ENCODE data around the gene GPA33.

GPA33 gene

DNA sequence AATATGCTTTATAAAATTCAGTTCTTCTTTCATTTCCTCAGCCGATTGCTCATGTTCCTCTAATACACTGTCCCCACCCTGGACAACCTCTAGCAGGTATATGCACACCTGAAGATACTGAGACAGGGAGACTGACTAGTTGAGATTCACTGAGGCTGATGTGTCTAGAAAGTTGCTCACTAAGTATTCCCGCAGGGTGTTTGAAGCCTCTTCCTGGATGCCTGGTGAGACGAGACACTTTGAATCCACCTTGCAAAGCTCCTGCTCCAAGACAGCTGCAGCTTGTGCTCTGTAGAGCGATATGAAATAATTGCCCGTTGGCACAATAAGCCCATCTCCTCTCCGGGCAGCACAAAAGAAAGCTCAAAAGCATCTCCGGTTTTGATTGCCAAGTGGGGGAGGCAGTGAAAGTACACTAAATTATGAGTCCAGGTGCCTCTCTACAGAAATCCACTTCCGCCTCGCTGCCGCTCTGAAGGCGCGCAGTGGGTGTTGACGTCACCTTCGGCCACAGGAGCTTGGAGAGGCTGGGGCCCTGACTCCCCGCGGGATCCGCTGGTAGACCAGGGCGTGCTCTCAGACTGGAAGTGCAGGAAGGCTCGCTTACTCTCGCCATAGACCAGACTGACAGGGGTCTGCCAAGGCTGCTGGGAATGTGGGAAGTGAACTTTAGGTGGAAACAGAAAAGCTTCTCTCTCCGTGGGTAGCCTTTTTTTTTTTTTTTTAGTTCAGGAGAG lies 46.3 kb downstream of the GPA33 start:
- TF ChIP-seq CEBPB (IDR thresholded peaks at IDR 0.05) (no peak), MAX (IDR thresholded peaks at IDR 0.05) (0 out of 2 replicates have a peak, but pooled peaks have one; percentile 22), TCF12 (IDR thresholded peaks at IDR 0.05; ENCODE audit: low read depth) (no peak), RAD21 (IDR thresholded peaks at IDR 0.05; ENCODE audit: low read depth) (no peak)
- TF ChIP-seq, protein P1, sequence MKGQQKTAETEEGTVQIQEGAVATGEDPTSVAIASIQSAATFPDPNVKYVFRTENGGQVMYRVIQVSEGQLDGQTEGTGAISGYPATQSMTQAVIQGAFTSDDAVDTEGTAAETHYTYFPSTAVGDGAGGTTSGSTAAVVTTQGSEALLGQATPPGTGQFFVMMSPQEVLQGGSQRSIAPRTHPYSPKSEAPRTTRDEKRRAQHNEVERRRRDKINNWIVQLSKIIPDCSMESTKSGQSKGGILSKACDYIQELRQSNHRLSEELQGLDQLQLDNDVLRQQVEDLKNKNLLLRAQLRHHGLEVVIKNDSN (IDR thresholded peaks at IDR 0.05): no peak

DNA sequence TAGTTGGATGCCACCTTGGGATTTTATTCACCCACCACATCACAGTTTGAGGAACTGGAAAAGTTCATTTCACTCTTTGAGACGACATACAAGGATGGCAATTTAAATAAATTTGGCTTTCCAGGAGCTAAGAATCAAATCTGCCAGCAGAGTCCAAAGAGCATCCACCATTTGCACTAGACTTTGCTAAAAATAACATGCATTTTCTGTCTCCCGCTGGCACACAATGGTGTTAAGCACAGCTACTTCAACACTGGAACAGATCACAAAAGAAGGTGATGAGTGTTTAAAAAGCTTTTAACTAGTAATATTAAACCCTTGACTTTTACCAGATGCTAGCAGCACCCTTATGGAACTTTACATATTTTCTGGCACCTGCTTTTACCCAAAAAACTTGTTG lies 56.5 kb downstream of the GPA33 start:
- TF ChIP-seq ZBTB7A (IDR thresholded peaks at IDR 0.05; ENCODE audit: low read depth) (no peak), TEAD4 (IDR thresholded peaks at IDR 0.05) (no peak), EGR1 (IDR thresholded peaks at IDR 0.05) (no peak), CREB1 (IDR thresholded peaks at IDR 0.05; ENCODE audit: low read depth) (no peak), NFIC (IDR thresholded peaks at IDR 0.05) (no peak), EP300 (IDR thresholded peaks at IDR 0.05; ENCODE audit: borderline replicate concordance) (no peak), FOXM1 (IDR thresholded peaks at IDR 0.05; ENCODE audit: borderline replicate concordance, low read depth) (no peak), MAX (IDR thresholded peaks at IDR 0.05) (no peak), TAF1 (IDR thresholded peaks at IDR 0.05; ENCODE audit: low read depth) (no peak)
- TF ChIP-seq, protein P1 (IDR thresholded peaks at IDR 0.05): no peak

DNA sequence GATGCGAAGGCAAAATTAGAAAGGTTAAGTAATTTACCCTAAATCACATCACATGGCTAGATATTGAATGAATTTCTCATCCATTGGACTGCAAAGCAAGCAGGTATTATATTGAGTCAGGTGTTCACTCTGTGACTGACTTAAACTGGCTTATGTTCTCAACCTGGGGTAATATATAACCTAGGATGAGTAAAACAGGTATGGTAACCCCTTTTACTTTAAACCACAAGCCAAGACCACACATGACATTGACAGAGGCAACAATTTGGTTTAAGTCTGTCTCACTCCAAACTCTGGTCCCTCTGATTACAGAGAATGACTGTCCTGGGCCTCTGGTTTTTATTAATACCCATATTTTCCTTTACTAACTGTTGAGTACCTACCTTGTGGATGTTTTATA lies 67.8 kb downstream of the GPA33 start:
- TF ChIP-seq TAF1 (IDR thresholded peaks at IDR 0.05; ENCODE audit: low read depth) (no peak), YY1 (IDR thresholded peaks at IDR 0.05; ENCODE audit: low read depth) (no peak), NFIC (IDR thresholded peaks at IDR 0.05) (no peak), MAX (IDR thresholded peaks at IDR 0.05) (no peak), RAD21 (IDR thresholded peaks at IDR 0.05; ENCODE audit: low read depth) (no peak), EP300 (IDR thresholded peaks at IDR 0.05; ENCODE audit: borderline replicate concordance) (no peak), TEAD4 (IDR thresholded peaks at IDR 0.05) (no peak), TCF12 (IDR thresholded peaks at IDR 0.05; ENCODE audit: low read depth) (no peak), CEBPB (IDR thresholded peaks at IDR 0.05) (no peak), CREB1 (IDR thresholded peaks at IDR 0.05; ENCODE audit: low read depth) (no peak), EGR1 (IDR thresholded peaks at IDR 0.05) (no peak)
- TF ChIP-seq, protein P2, sequence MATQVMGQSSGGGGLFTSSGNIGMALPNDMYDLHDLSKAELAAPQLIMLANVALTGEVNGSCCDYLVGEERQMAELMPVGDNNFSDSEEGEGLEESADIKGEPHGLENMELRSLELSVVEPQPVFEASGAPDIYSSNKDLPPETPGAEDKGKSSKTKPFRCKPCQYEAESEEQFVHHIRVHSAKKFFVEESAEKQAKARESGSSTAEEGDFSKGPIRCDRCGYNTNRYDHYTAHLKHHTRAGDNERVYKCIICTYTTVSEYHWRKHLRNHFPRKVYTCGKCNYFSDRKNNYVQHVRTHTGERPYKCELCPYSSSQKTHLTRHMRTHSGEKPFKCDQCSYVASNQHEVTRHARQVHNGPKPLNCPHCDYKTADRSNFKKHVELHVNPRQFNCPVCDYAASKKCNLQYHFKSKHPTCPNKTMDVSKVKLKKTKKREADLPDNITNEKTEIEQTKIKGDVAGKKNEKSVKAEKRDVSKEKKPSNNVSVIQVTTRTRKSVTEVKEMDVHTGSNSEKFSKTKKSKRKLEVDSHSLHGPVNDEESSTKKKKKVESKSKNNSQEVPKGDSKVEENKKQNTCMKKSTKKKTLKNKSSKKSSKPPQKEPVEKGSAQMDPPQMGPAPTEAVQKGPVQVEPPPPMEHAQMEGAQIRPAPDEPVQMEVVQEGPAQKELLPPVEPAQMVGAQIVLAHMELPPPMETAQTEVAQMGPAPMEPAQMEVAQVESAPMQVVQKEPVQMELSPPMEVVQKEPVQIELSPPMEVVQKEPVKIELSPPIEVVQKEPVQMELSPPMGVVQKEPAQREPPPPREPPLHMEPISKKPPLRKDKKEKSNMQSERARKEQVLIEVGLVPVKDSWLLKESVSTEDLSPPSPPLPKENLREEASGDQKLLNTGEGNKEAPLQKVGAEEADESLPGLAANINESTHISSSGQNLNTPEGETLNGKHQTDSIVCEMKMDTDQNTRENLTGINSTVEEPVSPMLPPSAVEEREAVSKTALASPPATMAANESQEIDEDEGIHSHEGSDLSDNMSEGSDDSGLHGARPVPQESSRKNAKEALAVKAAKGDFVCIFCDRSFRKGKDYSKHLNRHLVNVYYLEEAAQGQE (IDR thresholded peaks at IDR 0.05; ENCODE audit: low read depth): no peak

GRCh38 chr1:167016100-167016750 lies 74.0 kb downstream of the GPA33 start:
- TF ChIP-seq TEAD4 (IDR thresholded peaks at IDR 0.05): no peak

DNA sequence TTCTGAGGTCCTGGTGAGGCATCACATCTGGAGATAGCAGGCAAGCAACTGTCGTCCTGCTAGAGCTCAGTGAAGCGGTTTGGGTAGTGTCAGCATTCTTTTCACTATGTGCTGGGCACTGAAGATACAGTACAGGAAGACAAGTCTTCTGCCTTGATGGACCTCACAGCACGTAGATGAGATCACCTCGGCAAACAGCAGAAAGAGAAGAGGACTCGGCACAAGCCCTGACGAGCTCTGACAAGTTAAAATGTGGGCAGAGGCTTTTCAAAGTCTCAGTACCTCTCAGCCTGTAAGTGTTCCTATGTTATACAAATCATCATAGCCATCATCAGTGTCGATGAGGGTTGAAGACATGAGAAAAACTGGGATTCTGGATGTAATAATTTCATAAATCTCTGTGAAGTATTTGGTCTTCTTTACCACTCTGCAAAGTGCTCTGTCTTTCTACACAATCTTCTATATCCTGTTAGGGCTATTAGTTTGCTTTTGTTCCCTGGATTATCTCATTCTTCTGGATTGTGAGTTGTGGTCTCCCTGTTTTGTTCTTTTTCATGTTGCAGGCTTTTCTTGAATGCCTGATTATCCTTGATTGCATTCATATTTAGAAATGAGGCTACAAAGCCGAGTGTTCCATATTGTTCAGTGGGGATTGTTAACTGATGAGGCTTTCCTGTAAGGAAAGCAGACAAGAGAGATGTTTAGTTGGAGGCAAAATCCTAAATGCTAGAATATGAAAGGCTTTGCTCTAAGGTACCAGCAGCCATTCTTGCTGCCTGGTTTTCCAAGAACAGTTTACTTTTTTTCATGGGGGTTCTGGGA lies 76.9 kb downstream of the GPA33 start:
- TF ChIP-seq EP300 (IDR thresholded peaks at IDR 0.05; ENCODE audit: borderline replicate concordance) (no peak), TEAD4 (IDR thresholded peaks at IDR 0.05) (no peak), YY1 (IDR thresholded peaks at IDR 0.05; ENCODE audit: low read depth) (no peak), MAX (IDR thresholded peaks at IDR 0.05) (no peak), TCF12 (IDR thresholded peaks at IDR 0.05; ENCODE audit: low read depth) (no peak), RAD21 (IDR thresholded peaks at IDR 0.05; ENCODE audit: low read depth) (no peak), FOXM1 (IDR thresholded peaks at IDR 0.05; ENCODE audit: borderline replicate concordance, low read depth) (no peak), ZBTB7A (IDR thresholded peaks at IDR 0.05; ENCODE audit: low read depth) (no peak), NFIC (IDR thresholded peaks at IDR 0.05) (no peak), CREB1 (IDR thresholded peaks at IDR 0.05; ENCODE audit: low read depth) (no peak), CEBPB (IDR thresholded peaks at IDR 0.05) (no peak), TAF1 (IDR thresholded peaks at IDR 0.05; ENCODE audit: low read depth) (no peak), EGR1 (IDR thresholded peaks at IDR 0.05) (no peak)
- TF ChIP-seq, protein P1 (IDR thresholded peaks at IDR 0.05): no peak
- TF ChIP-seq, protein P2 (IDR thresholded peaks at IDR 0.05; ENCODE audit: low read depth): no peak
